Activated naive CD4-positive, alpha-beta T cell treated with anti-CD3 and anti-CD28 coated beads, Interleukin-2, amount 50 U/mL, for 72 hours (primary cell): ENCODE results near the gene RSPH3. TPM values are rescaled to one million over a fixed set of nuclear protein-coding genes. Genes with fewer than 3 reads are reported as not detected.

ENCODE experiments used
- ATAC-seq, 2 donors: fragments of 150-1000 bp; cut with Tn5 transposase; 2 replicates each; pipeline ENCODE4 v1.10.0; 2021; ENCODE audit warnings: mild to moderate bottlenecking in 2 of 2, moderate library complexity in 2 of 2
- DNase-seq, 2 donors: peaks; one replicate each; pipeline ENCODE4 v3.0.0; 2021 to 2022; ENCODE audit warnings: low spot score in 2 of 2
- H3K27ac Mint-ChIP-seq, 2 donors: one replicate each; pipeline ENCODE4 v1.8.0; 2022; ENCODE audit warnings: mild to moderate bottlenecking in 2 of 2, mixed read lengths in 2 of 2
- H3K36me3 Mint-ChIP-seq, 2 donors: one replicate each; pipeline ENCODE4 v1.8.0; 2022; ENCODE audit warnings: mixed read lengths in 2 of 2
- H3K9me3 Mint-ChIP-seq, 2 donors: one replicate each; pipeline ENCODE4 v1.8.0; 2022; ENCODE audit warnings: mixed read lengths in 2 of 2
- total RNA-seq, 2 donors: library from RNA; stranded (reverse); gene quantifications; one replicate each; pipeline ENCODE4 v1.2.3, GENCODE V29; 2022

Gene RSPH3
- total RNA-seq, 2 donors from 2014 or later: 2.0 to 7.1 TPM

- ATAC-seq (no peak), DNase-seq (no peak)
- Mint-ChIP-seq H3K9me3 (peaks cover 0 to 4% of the 10 kb centered on the region in 2 donors), H3K36me3 (no peaks in the 10 kb centered on the region), H3K27ac (no peak overlapping the region)
These were observed 71.9 kb downstream of the RSPH3 start for GRCh38 chr6:158928068-158928467.

GRCh38 chr6:158926414-158926813, 73.6 kb downstream of the RSPH3 start:
- H3K36me3 Mint-ChIP-seq: no peaks in the 10 kb centered on the region
- H3K9me3 Mint-ChIP-seq: peaks cover 0 to 4% of the 10 kb centered on the region in 2 donors
- DNase-seq: no peak
- ATAC-seq: no peak
- H3K27ac Mint-ChIP-seq: no peak overlapping the region

- DNase-seq: no peak
- peaks cover 0 to 4% of the 10 kb centered on the region in 2 donors for H3K9me3 Mint-ChIP-seq
- H3K36me3 Mint-ChIP-seq: no peaks in the 10 kb centered on the region
- no peak overlapping the region for H3K27ac Mint-ChIP-seq
- no peak for ATAC-seq
These were observed 75.2 kb downstream of the RSPH3 start for GRCh38 chr6:158924499-158925455.

GRCh38 chr6:158923805-158924498, 76.0 kb downstream of the RSPH3 start:
- DNase-seq (no peak), ATAC-seq (no peak)
- Mint-ChIP-seq H3K9me3 (peaks cover 0 to 4% of the 10 kb centered on the region in 2 donors), H3K36me3 (no peaks in the 10 kb centered on the region), H3K27ac (no peak overlapping the region)

Other genes with a start within 250 kb of the RSPH3 start
- 100 to 1,000 TPM; 187 to 207 TPM for gene EZR, start 180.8 kb downstream of the RSPH3 start, total RNA-seq
- 10 to 100 TPM; 29.9 to 65.0 TPM for gene TAGAP, start 44.8 kb upstream of the RSPH3 start, total RNA-seq
- gene FNDC1, start 169.2 kb upstream of the RSPH3 start, total RNA-seq: under 1 TPM in 1 of 2 donors, not detected in 1; 0.12 TPM